ENCODE data around the gene ATP10A. TPM values are rescaled to one million over a fixed set of nuclear protein-coding genes. Genes with fewer than 3 reads are reported as not detected.

ATP10A gene
- total RNA-seq, 1 donor from 2014 or later: 6.8 TPM

GRCh38 chr15:25846377-25846776 is 16.8 kb downstream of the ATP10A start:
- no peak for DNase-seq (ENCODE audit: low read depth, low spot score)

GRCh38 chr15:25844981-25845680 is 18.0 kb downstream of the ATP10A start:
- no peaks in the 10 kb centered on the region for H3K9me3 Mint-ChIP-seq
- DNase-seq (ENCODE audit: low read depth, low spot score): no peak
- no peaks in the 10 kb centered on the region for H3K36me3 Mint-ChIP-seq (ENCODE audit: low read depth)
- H3K27me3 Mint-ChIP-seq (ENCODE audit: low read depth): no peaks in the 10 kb centered on the region
- no peak overlapping the region for H3K27ac Mint-ChIP-seq (ENCODE audit: unreplicated experiment)
- TF ChIP-seq CTCF (conservative IDR thresholded peaks at IDR 0.05): no peak
- H3K4me1 Mint-ChIP-seq: peaks cover 27% of the 10 kb centered on the region
- H3K4me3 Mint-ChIP-seq: no peak overlapping the region

More at GRCh38 chr15:25846377-25846776, 16.8 kb downstream of the ATP10A start:
- TF ChIP-seq CTCF (conservative IDR thresholded peaks at IDR 0.05): no peak
- H3K4me1 Mint-ChIP-seq: peaks cover 35% of the 10 kb centered on the region
- H3K4me3 Mint-ChIP-seq: no peak overlapping the region
- H3K9me3 Mint-ChIP-seq: no peaks in the 10 kb centered on the region
- no peaks in the 10 kb centered on the region for H3K27me3 Mint-ChIP-seq (ENCODE audit: low read depth)
- no peak overlapping the region for H3K27ac Mint-ChIP-seq (ENCODE audit: unreplicated experiment)
- no peaks in the 10 kb centered on the region for H3K36me3 Mint-ChIP-seq (ENCODE audit: low read depth)

GRCh38 chr15:25844542-25844941 is 18.6 kb downstream of the ATP10A start:
- no peaks in the 10 kb centered on the region for H3K36me3 Mint-ChIP-seq (ENCODE audit: low read depth)
- H3K27ac Mint-ChIP-seq (ENCODE audit: unreplicated experiment): no peak overlapping the region
- no peak overlapping the region for H3K4me3 Mint-ChIP-seq
- H3K4me1 Mint-ChIP-seq: peaks cover 21% of the 10 kb centered on the region
- no peaks in the 10 kb centered on the region for H3K27me3 Mint-ChIP-seq (ENCODE audit: low read depth)
- H3K9me3 Mint-ChIP-seq: no peaks in the 10 kb centered on the region
- DNase-seq (ENCODE audit: low read depth, low spot score): no peak
- no peak for TF ChIP-seq CTCF (conservative IDR thresholded peaks at IDR 0.05)

- H3K9me3 Mint-ChIP-seq: no peaks in the 10 kb centered on the region
- no peak for DNase-seq (ENCODE audit: low read depth, low spot score)
- H3K27ac Mint-ChIP-seq (ENCODE audit: unreplicated experiment): no peak overlapping the region
- H3K4me3 Mint-ChIP-seq: no peak overlapping the region
- no peak for TF ChIP-seq CTCF (conservative IDR thresholded peaks at IDR 0.05)
- no peaks in the 10 kb centered on the region for H3K36me3 Mint-ChIP-seq (ENCODE audit: low read depth)
- H3K4me1 Mint-ChIP-seq: peaks cover 16% of the 10 kb centered on the region
- no peaks in the 10 kb centered on the region for H3K27me3 Mint-ChIP-seq (ENCODE audit: low read depth)
Measured at GRCh38 chr15:25844076-25844475, 19.1 kb downstream of the ATP10A start.

GRCh38 chr15:25839638-25840156 is 23.4 kb downstream of the ATP10A start:
- H3K27ac Mint-ChIP-seq (ENCODE audit: unreplicated experiment): no peak overlapping the region
- no peak for DNase-seq (ENCODE audit: low read depth, low spot score)
- H3K9me3 Mint-ChIP-seq: no peaks in the 10 kb centered on the region

More at GRCh38 chr15:25839638-25840156, 23.4 kb downstream of the ATP10A start:
- Mint-ChIP-seq H3K36me3 (ENCODE audit: low read depth) (no peaks in the 10 kb centered on the region), H3K4me1 (no peaks in the 10 kb centered on the region), H3K27me3 (ENCODE audit: low read depth) (no peaks in the 10 kb centered on the region), H3K4me3 (no peak overlapping the region)
- no peak for TF ChIP-seq CTCF (conservative IDR thresholded peaks at IDR 0.05)

Data from neural crest cell (in vitro differentiated cells).